Measurements from ENCODE around the gene KLHL22. TPM values are rescaled to one million over a fixed set of nuclear protein-coding genes. Genes with fewer than 3 reads are reported as not detected.
A peak's percentile ranks its signal among the peaks of the same experiment; 100 is the strongest.

Gene KLHL22
- total and polyA plus RNA-seq, 2 experiments from 2014 or later, result 33.8 to 55.0 TPM

DNA sequence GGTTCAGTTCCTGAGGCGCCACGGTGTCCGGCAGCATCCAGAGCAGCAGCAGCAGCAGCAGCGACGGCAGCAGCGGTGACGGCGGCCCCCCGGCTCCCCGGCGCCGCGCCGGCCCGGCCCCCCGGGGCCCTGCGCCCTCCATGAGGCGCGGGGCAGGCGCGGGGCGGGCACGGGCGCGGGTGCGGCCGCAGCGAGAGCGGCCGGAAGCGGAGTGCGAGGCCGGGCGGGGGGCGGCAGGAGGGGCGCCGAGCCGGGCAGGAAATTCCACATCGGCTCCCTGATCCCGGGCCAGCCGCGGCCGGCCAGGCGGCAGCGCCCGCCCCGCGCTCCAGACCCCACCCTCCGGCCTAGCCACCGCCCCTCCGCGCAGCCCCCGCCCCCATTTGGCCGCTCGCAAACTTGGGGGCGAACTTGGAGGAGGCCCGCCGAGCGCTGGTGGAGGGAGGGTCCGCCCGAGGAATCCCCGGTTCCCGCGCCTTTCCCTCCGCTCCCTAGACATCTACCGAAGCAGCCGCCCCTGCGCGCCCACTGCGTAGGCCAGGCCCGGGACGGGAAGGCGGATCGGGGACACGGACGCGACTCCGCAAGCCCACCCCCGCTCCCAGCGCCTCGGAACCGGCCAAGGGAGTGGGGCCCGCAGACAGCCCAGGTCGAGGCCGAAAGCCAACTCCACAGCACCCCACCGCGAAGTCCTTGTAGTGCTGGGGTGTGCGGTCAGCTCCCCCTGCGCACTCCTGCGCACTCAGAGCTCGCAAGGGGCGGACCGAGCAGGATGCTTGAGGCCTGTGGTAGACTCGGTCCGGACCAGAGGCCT lies 57.8 kb downstream of the KLHL22 start, which contains the start of gene SCARF2:
TSS of gene SCARF2 (minus strand) at position 213 of the 814 bp plus-strand sequence. CDS start at position 142, 71 bp downstream.
- Histone ChIP-seq H3K27me3 (peaks cover 13% of the 10 kb centered on the region), H3K27ac (peak within 1 kb of the TSS; percentile 68)

DNA sequence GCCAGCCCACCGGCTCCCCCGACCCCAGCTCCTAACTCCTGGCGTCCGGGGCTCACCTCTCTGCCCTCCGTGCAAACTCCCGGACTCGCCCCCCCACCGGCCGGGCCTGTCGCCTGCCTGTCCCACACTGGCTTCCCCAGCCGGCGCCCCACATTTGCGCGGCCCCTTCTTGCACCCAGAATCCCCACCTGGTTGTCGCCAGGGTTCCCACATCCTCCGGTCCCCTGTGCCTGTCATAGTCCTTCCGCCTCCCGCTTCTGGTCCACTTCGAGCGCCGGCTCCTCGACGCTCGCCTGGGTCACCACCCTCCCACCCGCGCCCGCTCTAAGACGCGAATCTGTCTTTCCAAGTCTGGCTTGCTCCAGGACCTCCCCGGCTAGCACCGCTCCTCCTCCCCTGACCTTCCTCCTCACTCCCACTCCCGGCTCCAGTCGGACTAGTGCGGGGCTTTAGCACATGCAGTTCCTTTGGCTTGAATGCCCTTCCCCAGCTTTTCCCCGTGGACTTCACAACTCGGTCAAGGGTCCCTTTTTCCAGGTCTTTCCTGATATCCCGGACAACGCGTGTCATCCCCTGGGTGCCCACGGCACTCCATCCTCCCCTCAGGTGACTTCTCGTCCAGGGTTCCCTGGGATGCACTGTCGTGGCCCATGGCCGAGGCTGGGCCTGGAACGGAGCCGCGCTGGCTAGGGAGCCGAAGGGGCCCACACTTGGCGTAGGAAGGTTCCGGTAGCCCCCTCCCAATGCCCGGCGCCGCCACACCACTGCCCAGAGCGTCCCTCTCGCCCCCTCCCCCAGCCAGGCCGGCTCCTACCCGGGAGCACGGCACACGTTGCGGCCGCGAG lies 58.6 kb downstream of the KLHL22 start:
- H3K9me3 ChIP-seq (ENCODE audit: low read depth), result no peaks in the 10 kb centered on the region
- no peaks in the 10 kb centered on the region for H3K36me3 ChIP-seq
- DNase-seq (ENCODE audit: low read depth in 1 of 2, low spot score in 1 of 2), result peak; percentile 50 to 54
- TF ChIP-seq, protein P1, sequence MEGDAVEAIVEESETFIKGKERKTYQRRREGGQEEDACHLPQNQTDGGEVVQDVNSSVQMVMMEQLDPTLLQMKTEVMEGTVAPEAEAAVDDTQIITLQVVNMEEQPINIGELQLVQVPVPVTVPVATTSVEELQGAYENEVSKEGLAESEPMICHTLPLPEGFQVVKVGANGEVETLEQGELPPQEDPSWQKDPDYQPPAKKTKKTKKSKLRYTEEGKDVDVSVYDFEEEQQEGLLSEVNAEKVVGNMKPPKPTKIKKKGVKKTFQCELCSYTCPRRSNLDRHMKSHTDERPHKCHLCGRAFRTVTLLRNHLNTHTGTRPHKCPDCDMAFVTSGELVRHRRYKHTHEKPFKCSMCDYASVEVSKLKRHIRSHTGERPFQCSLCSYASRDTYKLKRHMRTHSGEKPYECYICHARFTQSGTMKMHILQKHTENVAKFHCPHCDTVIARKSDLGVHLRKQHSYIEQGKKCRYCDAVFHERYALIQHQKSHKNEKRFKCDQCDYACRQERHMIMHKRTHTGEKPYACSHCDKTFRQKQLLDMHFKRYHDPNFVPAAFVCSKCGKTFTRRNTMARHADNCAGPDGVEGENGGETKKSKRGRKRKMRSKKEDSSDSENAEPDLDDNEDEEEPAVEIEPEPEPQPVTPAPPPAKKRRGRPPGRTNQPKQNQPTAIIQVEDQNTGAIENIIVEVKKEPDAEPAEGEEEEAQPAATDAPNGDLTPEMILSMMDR (IDR thresholded peaks at IDR 0.05; ENCODE audit: low read depth, low read length), result no peak
- peaks cover 6% of the 10 kb centered on the region for H3K4me1 ChIP-seq (ENCODE audit: low read depth)
- H3K27me3 ChIP-seq, result peaks cover 21% of the 10 kb centered on the region
- H3K27ac ChIP-seq, result peak overlapping the region; percentile 68
- peak overlapping the region; percentile 59 for H3K4me3 ChIP-seq

More for the DNA sequence above, 57.8 kb downstream of the KLHL22 start, which contains the start of gene SCARF2:
- Histone ChIP-seq H3K4me3 (peak within 1 kb of the TSS; percentile 59), H3K4me1 (ENCODE audit: low read depth) (peaks cover 6% of the 10 kb centered on the region), H3K9me3 (ENCODE audit: low read depth) (no peaks in the 10 kb centered on the region), H3K36me3 (peaks cover 2% of the 10 kb centered on the region)
- TF ChIP-seq, protein P1 (IDR thresholded peaks at IDR 0.05; ENCODE audit: low read depth, low read length), result no peak
- DNase-seq (ENCODE audit: low read depth in 1 of 2, low spot score in 1 of 2), result peak; percentile 82 to 83

DNA sequence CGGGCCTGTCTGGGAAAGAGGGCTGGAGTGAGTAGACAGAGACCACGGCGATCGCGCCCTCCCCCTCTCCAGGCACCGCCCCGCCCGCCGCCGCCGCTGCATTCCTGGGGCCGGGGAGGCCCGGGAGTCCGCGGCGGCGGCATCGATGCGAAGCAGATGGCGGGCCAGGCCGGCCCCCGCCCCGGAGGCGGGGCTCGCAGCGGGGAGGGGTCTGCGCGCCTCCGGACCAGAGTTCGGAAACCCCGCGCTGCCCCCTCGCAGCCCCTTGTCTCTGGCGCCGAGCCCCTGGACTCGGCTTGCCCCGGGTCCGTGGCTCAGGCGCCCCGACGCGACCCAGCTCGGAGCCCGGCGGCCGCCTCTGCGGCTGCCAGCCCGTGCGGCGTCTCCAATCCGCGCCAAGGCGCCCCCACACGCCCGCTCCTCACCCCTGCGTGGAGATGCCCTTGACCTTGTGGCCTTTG lies 59.3 kb downstream of the KLHL22 start:
- peaks cover 28% of the 10 kb centered on the region for H3K27me3 ChIP-seq
- no peaks in the 10 kb centered on the region for H3K9me3 ChIP-seq (ENCODE audit: low read depth)
- H3K4me3 ChIP-seq, result peak overlapping the region; percentile 59
- H3K36me3 ChIP-seq, result no peaks in the 10 kb centered on the region
- TF ChIP-seq, protein P1 (IDR thresholded peaks at IDR 0.05; ENCODE audit: low read depth, low read length), result no peak
- H3K4me1 ChIP-seq (ENCODE audit: low read depth), result peaks cover 7% of the 10 kb centered on the region
- peak; percentile 66 to 74 for DNase-seq (ENCODE audit: low read depth in 1 of 2, low spot score in 1 of 2)
- no peak overlapping the region for H3K27ac ChIP-seq

DNA sequence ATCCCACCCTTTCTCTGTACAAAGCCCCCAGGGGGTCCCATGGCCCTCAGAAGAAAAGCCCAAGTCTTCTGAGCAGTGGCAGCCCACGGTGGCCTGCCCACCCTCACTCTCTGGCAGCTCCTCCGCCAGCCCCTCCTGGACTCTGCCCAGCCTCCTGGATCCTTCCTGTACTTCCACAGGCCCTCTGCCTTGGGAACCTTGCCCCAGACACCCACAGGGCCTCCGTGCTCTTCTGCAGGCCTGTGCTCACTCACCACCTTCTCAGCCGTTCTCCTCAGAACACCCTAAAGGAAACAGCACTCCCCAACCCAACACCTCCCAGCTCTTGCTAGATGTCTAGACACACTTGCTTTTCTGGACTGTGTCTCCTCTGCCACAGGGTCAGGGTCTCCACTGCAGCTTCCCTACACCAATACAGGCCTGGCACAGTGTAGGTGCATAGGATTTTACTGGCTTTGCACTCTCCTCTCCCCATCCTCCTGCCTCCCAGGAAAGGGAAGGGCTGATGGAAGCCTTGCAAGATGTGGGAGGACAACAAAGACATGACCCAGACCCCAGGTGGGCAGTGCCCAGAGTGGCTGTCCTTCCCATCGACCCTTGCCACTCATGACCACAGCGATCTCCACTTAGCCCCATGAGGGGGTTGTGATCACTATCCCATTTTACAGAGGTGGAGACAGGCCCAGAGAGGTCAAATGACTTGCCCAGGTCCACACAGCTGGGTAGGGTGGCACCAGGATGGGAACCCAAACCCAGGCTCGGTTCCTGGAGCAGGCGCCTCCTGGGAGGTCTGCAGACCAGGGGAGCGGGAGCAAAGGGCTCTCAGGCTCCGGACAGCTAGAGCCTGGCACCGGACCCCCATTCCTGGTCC lies 59.9 kb downstream of the KLHL22 start:
- peaks cover 35% of the 10 kb centered on the region for H3K27me3 ChIP-seq

More for the DNA sequence above, 59.9 kb downstream of the KLHL22 start:
- TF ChIP-seq, protein P1 (IDR thresholded peaks at IDR 0.05; ENCODE audit: low read depth, low read length), result no peak
- Histone ChIP-seq H3K4me1 (ENCODE audit: low read depth) (peaks cover 13% of the 10 kb centered on the region), H3K4me3 (peak overlapping the region; percentile 59), H3K9me3 (ENCODE audit: low read depth) (no peaks in the 10 kb centered on the region), H3K27ac (no peak overlapping the region), H3K36me3 (no peaks in the 10 kb centered on the region)
- no peak for DNase-seq (ENCODE audit: low read depth in 1 of 2, low spot score in 1 of 2)
